GM12891 (cell line): ENCODE data around the gene C4A.
"Not testable (repeated sequence)": the region's sequence is repeated elsewhere in the genome, so short reads cannot be mapped to it uniquely, and the experiment has no call there.

ENCODE experiments used
- DNase-seq: peaks from one replicate; pipeline ENCODE4 v3.0.0; 2011; ENCODE audit warnings: low spot score; ENCODE audit not compliant: insufficient read length
- FAIRE-seq: peaks from 2 replicates; lab custom pipeline; 2011; peaks lifted over from hg19 to GRCh38; lab: Jason Lieb, UNC

Gene C4A

DNA sequence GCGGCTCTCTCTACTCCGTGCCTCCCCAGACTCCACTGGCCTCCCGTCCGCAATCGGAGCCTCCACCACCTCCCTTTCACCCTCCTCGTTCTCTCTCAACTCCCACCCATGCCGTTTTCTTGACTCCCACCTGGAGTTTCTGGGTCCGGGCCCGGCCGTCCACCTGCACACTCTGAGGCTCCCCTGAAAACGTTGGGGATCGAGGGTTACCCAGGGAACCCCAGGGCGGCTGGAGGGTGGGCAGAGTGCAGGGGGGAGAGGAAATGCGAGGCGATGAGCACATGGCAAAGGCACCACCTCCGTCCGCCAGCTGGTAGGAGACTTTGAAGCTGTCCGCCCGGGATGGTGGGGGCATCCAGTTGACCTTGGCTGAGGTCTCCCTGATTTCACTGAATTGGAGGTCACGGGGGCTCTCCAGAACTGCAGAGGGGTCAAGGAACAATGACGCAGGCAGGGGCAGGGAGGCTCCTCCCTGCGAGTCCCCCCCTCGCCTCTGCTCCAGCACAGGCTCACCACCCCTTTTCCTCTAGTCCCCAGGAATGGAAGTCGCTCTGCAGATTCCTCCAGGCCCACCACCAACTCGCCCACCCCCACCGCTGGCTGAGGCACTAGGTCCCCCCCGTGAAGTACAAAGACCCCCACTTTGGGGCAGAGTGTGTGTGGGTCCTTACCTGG is 29.1 kb downstream of the C4A start:
- not testable (repeated sequence) for DNase-seq, FAIRE-seq

DNA sequence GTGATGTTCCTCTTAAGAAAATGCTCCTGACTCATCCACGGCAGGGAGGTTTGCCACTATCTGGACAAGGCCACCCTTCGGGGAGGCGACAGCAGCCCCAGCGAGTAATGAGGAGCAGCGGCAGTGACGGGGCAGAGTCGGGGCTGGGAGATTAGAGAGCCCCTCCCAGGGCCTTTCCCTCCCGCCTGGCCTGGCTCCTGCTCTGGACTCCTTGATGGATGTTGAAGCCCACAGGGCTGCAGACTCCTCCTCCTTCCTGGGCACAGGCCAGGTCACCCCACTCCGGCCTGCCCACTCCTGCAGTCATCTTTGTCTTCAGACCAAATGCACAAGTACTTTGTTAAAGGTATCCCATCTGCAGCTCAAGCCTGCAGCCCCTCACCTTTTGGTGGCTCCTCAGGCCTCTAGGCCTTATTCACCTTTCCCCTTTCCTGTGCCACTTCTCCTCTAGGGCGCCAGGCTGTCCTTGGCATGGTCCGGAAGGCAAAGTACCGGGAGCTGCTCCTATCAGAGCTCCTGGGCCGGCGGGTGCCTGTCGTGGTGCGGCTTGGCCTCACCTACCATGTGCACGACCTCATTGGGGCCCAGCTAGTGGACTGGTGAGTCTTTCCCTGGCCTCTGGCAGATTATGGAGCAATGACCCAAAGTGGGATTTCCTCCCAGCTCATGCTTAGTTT is 31.2 kb downstream of the C4A start:
- not testable (repeated sequence) for DNase-seq, FAIRE-seq

- not testable (repeated sequence) for FAIRE-seq, DNase-seq
These were observed 31.9 kb downstream of the C4A start for GRCh38 chr6:32013738-32014137.

DNA sequence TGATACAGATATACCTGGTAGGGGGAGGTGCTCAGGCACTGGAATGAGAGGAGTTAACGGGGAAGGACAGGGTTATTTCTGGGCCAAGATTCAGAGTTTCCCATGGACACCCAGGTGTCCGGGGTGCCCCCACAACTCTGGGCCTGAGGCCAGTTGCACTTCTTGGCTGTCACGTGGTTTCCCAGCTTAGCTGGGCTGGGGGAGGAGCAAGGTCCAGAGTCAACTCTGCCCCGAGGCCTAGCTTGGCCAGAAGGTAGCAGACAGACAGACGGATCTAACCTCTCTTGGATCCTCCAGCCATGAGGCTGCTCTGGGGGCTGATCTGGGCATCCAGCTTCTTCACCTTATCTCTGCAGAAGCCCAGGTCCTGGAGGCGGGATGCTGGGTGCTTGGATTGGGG is 32.7 kb downstream of the C4A start, which contains the start of gene C4B:
Gene C4B, plus strand, starts transcription at position 249 of the 400 bp plus-strand sequence. Its CDS starts 51 bp downstream, at position 300.
- not testable (repeated sequence) for FAIRE-seq, DNase-seq

DNA sequence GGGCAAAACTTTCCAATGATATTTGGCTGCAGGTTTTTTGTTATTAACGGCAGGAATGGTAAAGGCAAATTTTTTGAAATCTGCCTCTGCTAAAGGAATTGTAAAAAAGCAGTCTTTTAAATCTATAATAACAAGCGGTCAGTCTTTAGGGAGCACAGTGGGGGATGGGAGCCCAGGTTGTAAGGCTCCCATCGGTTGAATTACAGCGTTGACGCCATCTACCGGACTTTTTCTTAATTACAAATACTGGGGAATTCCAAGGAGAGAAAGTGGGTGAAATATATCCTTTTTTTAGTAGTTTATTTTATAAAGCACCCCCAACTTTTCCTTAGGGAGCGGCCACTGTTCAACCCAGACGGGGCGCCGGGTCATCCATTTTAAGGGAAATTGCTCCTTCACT is 40.2 kb downstream of the C4A start:
- FAIRE-seq, DNase-seq: not testable (repeated sequence)

DNA sequence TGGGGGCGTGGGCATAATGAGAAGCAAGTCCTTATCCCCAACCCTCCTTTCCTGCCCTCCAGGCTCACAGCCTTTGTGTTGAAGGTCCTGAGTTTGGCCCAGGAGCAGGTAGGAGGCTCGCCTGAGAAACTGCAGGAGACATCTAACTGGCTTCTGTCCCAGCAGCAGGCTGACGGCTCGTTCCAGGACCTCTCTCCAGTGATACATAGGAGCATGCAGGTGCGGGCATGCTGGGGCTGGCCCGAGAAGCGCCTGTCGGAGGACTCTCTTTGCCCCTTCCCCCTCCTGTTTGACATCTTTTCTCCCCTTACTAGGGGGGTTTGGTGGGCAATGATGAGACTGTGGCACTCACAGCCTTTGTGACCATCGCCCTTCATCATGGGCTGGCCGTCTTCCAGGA is 46.8 kb downstream of the C4A start:
- FAIRE-seq, DNase-seq: not testable (repeated sequence)

DNA sequence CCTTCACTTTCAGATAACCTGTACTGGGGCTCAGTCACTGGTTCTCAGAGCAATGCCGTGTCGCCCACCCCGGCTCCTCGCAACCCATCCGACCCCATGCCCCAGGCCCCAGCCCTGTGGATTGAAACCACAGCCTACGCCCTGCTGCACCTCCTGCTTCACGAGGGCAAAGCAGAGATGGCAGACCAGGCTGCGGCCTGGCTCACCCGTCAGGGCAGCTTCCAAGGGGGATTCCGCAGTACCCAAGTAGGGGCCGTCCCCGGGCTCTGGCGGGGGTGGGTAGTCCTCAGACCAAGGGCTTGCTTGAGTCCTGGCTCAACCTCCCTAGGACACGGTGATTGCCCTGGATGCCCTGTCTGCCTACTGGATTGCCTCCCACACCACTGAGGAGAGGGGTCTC is 47.7 kb downstream of the C4A start:
- not testable (repeated sequence) for FAIRE-seq

DNA sequence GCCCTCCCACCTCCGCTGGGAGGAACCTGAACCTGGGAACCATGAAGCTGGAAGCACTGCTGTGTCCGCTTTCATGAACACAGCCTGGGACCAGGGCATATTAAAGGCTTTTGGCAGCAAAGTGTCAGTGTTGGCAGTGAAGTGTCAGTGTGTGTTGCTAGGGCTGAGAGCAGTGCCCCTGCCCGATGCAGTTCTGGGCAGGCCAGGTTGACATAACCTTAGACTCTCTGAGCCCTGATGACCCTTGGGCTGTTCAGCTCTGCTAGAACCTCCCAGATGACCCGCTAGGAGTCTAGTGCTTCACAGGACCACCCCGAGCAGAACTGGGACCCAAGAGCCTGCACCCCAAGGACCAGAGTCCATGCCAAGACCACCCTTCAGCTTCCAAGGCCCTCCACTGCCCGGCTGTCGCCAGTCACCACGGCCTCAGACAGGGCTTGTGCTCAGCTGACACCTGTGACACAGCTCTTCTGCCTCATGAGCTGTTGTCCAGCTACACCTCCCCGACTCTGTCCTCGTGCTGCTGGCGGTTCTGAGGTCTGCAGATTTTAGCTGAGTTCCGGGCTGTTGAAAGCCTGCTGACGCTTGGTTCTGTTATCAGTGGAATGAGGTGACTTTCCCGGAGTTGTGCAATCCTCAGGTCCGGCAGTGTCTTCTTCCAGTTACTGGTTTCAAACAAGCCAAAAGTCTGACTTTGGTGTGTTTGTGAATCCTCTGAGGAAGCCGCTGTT is 53.6 kb downstream of the C4A start:
- DNase-seq, FAIRE-seq: not testable (repeated sequence)

More for the DNA sequence above, 47.7 kb downstream of the C4A start:
- DNase-seq = not testable (repeated sequence)

DNA sequence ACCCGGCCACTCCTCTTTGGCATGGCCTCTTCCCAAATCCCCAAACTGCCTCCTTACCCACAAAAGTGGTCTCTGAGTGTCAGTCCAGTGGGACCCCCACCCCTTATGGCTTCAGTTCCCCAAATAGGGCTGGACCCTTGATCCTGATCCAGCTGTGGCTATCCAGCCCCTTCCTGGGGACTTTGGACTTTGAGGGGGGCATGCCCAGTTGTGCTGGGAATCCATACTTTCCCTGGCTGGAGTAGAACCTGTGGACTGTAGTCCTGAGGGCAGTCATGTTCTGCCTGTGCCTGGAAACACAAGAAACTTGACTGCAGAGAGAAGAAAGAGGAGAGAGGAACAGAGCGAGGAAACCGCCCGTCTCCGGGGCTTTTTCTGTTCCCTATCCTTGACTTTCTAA is 55.3 kb downstream of the C4A start:
- DNase-seq, FAIRE-seq: not testable (repeated sequence)

DNA sequence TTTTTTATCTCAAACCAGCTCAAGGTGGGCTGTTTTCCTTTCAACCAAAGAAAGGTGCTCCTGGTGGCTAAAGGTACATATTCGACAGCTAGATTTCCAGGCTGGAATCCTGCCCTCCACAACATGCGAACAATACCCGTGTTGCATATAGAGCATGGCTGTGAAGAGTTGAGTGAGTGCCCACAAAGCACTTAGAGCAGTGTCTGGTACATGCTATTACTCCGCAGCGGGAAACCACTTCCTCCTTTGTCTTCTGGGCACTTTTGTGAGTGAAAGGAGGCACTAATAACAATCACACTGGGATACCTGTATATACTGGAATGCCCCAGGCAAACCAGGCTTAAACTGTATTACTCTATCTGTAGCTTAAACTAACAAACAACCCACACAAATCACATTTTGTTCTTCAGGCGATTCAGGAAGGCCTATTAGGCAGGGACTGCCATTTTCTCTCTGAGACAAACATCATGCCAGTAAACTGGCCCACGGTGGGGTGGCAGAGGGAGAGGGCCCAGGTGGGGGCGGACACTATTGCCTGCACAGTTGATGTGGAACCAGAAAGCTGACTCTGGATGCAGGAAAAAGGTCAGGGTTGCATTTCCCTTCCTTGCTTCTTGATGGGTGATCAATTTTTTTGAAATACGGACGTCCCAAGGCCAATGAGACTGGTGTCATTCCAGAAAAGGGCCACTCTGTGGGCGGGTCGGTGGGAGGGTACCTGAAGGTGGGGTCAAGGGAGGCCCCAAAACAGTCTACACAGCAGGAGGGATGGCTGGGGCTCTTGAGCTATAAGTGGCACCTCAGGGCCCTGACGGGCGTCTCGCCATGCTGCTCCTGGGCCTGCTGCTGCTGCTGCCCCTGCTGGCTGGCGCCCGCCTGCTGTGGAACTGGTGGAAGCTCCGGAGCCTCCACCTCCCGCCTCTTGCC is 56.0 kb downstream of the C4A start, which contains the start of gene CYP21A2:
Gene CYP21A2, plus strand, starts transcription at position 818 of the 927 bp plus-strand sequence. Its CDS starts 8 bp downstream, at position 826.
- not testable (repeated sequence) for DNase-seq, FAIRE-seq

DNA sequence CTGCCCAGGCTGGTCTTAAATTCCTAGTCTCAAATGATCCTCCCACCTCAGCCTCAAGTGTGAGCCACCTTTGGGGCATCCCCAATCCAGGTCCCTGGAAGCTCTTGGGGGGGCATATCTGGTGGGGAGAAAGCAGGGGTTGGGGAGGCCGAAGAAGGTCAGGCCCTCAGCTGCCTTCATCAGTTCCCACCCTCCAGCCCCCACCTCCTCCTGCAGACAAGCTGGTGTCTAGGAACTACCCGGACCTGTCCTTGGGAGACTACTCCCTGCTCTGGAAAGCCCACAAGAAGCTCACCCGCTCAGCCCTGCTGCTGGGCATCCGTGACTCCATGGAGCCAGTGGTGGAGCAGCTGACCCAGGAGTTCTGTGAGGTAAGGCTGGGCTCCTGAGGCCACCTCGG is 57.0 kb downstream of the C4A start:
- not testable (repeated sequence) for DNase-seq, FAIRE-seq

GRCh38 chr6:32039321-32040274 is 57.7 kb downstream of the C4A start:
- not testable (repeated sequence) for FAIRE-seq, DNase-seq

GRCh38 chr6:32040299-32041049 is 58.6 kb downstream of the C4A start:
- not testable (repeated sequence) for FAIRE-seq, DNase-seq

- not testable (repeated sequence) for FAIRE-seq
These were observed 59.1 kb downstream of the C4A start for GRCh38 chr6:32041050-32041321.

GRCh38 chr6:32041385-32041784 is 59.5 kb downstream of the C4A start:
- DNase-seq, FAIRE-seq: not testable (repeated sequence)

More at GRCh38 chr6:32041050-32041321, 59.1 kb downstream of the C4A start:
- DNase-seq = not testable (repeated sequence)

DNA sequence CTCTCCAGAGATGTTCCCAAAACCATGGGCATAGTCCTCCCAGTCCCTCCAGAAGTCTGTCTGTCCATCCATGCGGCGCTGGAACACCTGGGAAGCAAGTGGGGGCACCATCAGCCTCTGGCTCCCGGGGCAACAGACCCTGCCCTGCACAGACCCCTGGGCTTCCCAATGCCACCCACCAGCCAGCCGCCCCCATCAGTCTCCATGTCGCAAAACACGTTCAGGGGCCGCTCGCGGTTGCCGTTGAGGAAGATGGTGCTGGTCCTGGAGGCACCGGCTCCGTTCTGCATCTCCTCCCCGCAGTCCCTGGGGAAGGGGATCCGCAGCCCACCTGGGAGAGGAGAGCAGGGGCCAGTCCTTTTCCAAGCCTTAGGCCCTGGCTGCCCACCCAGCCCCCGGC is 60.4 kb downstream of the C4A start:
- not testable (repeated sequence) for DNase-seq, FAIRE-seq
